ENCODE measurements around the gene APOBEC3H. TPM values are rescaled to one million over a fixed set of nuclear protein-coding genes. Genes with fewer than 3 reads are reported as not detected.

The APOBEC3H gene
- total and polyA plus RNA-seq, 9 of the 15 experiments (the other 6 are each of a cell fraction or from before 2014, with no cell fraction given): 0.10 to 0.21 TPM; not detected in 7

GRCh38 chr22:39139933-39140332 is 42.9 kb downstream of the APOBEC3H start (continued):
- TF ChIP-seq SIRT6 (IDR thresholded peaks at IDR 0.05; ENCODE audit: low read depth, low read length) (no peak), XRCC5 (IDR thresholded peaks at IDR 0.05; ENCODE audit: low read depth, low read length) (no peak), ZC3H4 (CRISPR knock-in tag; IDR thresholded peaks at IDR 0.05; ENCODE audit: borderline replicate concordance) (no peak), AFF1 (IDR thresholded peaks at IDR 0.05; ENCODE audit: low read depth in 1 of 2, partially characterized antibody in 2 of 2) (no peak), ZNF140 (CRISPR knock-in tag; IDR thresholded peaks at IDR 0.05) (no peak), NCOA4 (IDR thresholded peaks at IDR 0.05; ENCODE audit: partially characterized antibody) (no peak)

GRCh38 chr22:39142088-39142680 is 45.1 kb downstream of the APOBEC3H start:
- Histone ChIP-seq H3K9me1 (ENCODE audit: control insufficient read depth, insufficient read depth, low read length) (no peaks in the 10 kb centered on the region), H4K20me1 (replicated peaks; ENCODE audit: control insufficient read depth, insufficient read depth, low read length) (no peaks in the 10 kb centered on the region), H3K4me3 (no peak overlapping the region), H3K4me1 (replicated peaks in 1 of 2; ENCODE audit: control insufficient read depth in 2 of 2, insufficient read depth in 2 of 2, low read length in 2 of 2) (peaks cover 7 to 28% of the 10 kb centered on the region in 2 experiments; a peak in 4 of 5 replicates), H3K9me3 (replicated peaks; ENCODE audit: control insufficient read depth, insufficient read depth, low read depth, low read length) (no peaks in the 10 kb centered on the region), H3K9ac (ENCODE audit: insufficient read depth in 1 of 2, low read depth in 2 of 2, low read length in 2 of 2) (no peak overlapping the region), H3K79me2 (ENCODE audit: control insufficient read depth, insufficient read depth, low read length) (no peaks in the 10 kb centered on the region; the same call in 2 of the 3 replicates), H3K4me2 (ENCODE audit: insufficient read depth, low read length) (no peak overlapping the region), H2AFZ (ENCODE audit: low read depth, low read length) (no peak overlapping the region), H3K27ac (ENCODE audit: extremely low read depth, low read depth, low read length) (no peak overlapping the region), H3K36me3 (ENCODE audit: control insufficient read depth, insufficient read depth, low read length) (no peaks in the 10 kb centered on the region), H3K27me3 (ENCODE audit: control insufficient read depth in 2 of 2, insufficient read depth in 2 of 2, low read length in 2 of 2) (no peaks in the 10 kb centered on the region)
- CTCF ChIA-PET (ENCODE audit: low intra/inter-chr PET ratio): no interaction called here
- DNase-seq (ENCODE audit: extremely low read depth in 1 of 4, low spot score in 3 of 4) (no peak), FAIRE-seq (no peak), ATAC-seq (no peak)
- 69% methylated on average over 13 of the region's 14 CpGs for WGBS (ENCODE audit: insufficient coverage, low coverage, missing lambda C conversion rate)
- POLR2A ChIA-PET: interaction anchor here (0.7 kb wide), 1 partner anchor 373 kb away, joined by 4 read pairs; no protein-coding TSS in a partner anchor
- BruUV-seq (replicated peaks): no TSS peak
- in situ Hi-C loops (cut with MboI): no loop called here
- intact Hi-C loops (cut with micrococcal nuclease): no loop called here
- TF ChIP-seq MLX (CRISPR knock-in tag; conservative IDR thresholded peaks at IDR 0.05) (no peak), JUND (IDR thresholded peaks at IDR 0.05; ENCODE audit: borderline replicate concordance, low read depth, low read length) (no peak), JUND (tag; IDR thresholded peaks at IDR 0.05; ENCODE audit: borderline replicate concordance, low read depth, low read length) (no peak), XRCC4 (IDR thresholded peaks at IDR 0.05; ENCODE audit: extremely low read depth, insufficient read depth, insufficient read length) (no peak), RFX1 (IDR thresholded peaks at IDR 0.05) (no peak), HDAC8 (tag; IDR thresholded peaks at IDR 0.05) (no peak)

All from K562 (cell line).